HT1080 (cell line): ENCODE data around the gene NDE1. TPM values are rescaled to one million over a fixed set of nuclear protein-coding genes. Genes with fewer than 3 reads are reported as not detected.
A peak's percentile ranks its signal among the peaks of the same experiment; 100 is the strongest.

Source experiments
- DNase-seq: peaks from one replicate; pipeline ENCODE4 v3.0.0-alpha.2; 2015; ENCODE audit warnings: low read depth
- total RNA-seq: library from RNA; depleted of rRNA; stranded (reverse); fragments of >200 nt; shearing (Covaris generic); gene quantifications from 2 replicates; pipeline ENCODE4 v1.2.3, GENCODE V29; 2014

Gene NDE1
- total RNA-seq, 1 experiment from 2014 or later, result 37.0 TPM

GRCh38 chr16:15729152-15729551 is 79.1 kb downstream of the NDE1 start:
- DNase-seq, result no peak

DNA sequence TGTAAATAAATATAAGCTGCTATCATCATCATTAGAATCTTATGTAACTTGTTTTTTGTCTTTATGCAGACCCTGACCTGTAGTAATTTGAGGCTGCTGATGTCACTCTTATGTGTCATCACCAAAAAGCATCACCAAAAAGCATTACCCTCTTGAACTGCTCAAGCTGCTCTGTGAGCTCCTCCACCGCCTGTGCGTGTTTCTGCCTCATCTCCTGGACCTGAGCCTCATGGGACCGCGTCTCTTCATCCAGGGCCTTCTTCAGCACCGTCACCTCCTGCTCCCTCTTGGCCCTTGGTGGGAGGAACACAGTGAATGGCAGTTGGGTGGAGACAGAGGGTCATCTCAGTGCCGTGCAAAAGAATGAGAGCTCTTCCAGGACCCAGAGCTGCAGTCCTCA is 82.4 kb downstream of the NDE1 start:
- DNase-seq, result peak; percentile 13

GRCh38 chr16:15735610-15736009 is 85.6 kb downstream of the NDE1 start:
- DNase-seq, result no peak

DNA sequence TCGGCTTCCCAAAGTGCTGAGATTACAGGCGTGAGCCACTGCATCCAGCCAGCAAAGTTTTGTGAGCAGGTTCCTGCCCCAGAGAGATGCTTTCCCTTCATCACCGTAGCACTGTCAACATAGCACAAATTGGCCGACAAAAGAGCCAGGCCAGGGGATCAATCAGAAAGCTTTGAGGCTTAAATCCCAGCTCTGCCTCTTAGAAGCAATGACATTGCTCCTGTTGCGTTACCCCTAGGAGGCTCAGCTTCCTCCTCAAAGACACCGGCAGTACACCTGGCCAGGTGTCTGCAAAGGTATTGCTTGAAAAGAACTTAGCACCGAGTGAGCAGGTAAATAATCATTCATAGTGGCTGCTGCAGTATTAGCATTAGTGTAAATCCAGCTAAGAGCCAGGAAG is 86.5 kb downstream of the NDE1 start:
- no peak for DNase-seq

DNA sequence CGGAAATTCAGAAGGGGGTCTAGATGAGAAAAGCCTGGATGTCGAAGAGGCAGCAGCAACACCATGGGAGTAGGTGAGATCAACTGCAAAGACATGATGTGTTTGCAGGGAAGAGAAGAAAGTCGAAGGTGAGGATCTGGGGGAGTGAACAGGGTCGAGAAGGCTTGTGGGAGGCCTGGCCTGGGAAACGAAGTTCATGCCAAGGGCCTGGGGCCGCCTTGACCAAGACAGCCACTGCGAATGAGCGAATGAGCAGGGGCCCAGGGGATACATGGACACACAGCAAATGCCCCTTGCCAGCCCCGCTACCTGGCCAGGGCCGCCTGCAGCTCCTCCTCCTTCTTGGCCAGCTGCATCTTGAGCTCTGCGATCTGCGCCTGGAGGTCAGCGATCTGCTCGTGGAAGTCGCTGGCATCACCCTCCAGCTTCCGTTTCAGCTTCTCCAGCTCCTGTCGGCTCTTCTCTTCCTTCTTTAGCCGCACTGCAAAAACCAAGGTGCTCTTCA is 87.1 kb downstream of the NDE1 start:
- DNase-seq, result no peak

DNA sequence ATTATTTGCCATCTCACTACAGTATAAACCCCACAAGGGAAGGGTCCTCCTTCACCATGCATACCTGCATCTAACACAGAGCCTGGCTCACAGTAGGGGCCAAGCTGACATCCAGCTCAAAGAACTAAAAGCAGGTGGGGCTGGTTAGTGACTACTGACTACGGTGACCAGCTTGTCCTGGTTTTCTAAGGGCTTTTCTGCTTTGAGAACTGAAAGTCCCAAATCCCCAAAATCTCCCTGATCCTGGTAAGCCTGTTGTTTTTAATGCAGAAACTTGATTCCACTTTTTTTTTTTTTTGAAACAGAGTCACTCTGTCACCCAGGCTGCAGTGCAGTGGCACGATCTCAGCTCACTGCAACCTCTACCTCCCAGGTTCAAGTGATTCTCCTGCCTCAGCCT is 89.4 kb downstream of the NDE1 start:
- DNase-seq, result no peak

DNA sequence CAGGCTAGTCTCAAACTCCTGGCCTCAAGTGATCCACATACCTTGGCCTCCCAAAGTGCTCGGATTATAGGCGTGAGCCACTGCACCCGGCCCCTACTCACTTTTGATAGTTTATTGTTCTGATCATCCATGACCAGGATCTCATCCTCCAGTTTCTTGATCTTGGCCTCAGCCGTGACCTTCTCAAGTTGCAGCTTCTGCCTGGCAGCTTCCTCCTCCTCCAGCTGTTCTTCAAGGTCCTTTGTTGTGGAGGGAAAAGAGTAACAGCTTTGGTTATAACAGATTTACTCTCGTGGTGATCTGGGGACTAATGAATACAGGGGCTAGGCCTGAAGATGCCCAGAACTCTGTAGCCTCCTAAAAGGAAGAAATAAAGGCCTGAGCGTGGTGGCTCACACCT is 89.9 kb downstream of the NDE1 start:
- DNase-seq, result no peak

- no peak for DNase-seq
Measured at GRCh38 chr16:15741207-15741871, 91.3 kb downstream of the NDE1 start.

- no peak for DNase-seq
Measured at GRCh38 chr16:15742716-15743115, 92.7 kb downstream of the NDE1 start.

- no peak for DNase-seq
Measured at GRCh38 chr16:15743657-15744056, 93.6 kb downstream of the NDE1 start.

GRCh38 chr16:15746332-15746731 is 96.3 kb downstream of the NDE1 start:
- DNase-seq, result no peak

DNA sequence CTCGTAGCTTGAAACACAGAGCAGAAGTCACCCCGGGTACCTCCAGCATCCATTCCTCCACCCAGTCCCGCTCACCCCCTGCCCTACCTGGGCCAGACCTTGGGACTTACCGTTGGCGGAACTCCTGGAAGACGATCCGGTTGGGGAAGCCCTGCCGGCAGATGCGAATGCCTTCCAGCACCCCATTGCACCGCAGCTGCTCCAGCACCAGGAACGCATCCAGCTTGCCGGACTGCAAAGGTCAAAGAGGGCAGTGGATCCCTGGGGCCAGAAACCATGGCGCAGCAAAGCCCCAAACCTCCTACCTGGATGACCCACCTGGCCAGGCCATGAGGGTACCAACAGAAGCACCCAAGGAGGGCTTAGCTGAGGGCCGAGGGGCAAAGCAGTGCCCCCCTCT is 97.9 kb downstream of the NDE1 start:
- no peak for DNase-seq

DNA sequence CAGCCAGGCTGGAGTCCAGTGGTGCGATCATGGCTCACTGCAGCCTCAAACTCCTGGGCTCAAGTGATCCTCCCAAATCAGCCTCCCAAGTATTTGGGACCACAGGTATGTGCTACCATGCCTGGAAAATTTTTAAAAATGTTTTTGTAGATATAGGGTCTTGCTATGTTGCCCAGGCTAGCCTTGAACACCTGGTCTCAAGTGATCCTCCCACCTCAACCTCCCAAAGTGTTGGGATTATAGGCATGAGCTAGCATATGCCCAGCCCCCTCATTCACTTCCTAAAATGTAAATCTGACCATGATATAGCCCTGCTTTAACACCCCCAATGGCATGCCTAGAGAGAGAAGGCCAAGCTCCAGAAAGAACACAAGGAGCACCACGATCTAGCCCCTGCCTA is 98.6 kb downstream of the NDE1 start:
- DNase-seq, result no peak

- DNase-seq, result no peak
Measured at GRCh38 chr16:15749371-15749770, 99.3 kb downstream of the NDE1 start.

DNA sequence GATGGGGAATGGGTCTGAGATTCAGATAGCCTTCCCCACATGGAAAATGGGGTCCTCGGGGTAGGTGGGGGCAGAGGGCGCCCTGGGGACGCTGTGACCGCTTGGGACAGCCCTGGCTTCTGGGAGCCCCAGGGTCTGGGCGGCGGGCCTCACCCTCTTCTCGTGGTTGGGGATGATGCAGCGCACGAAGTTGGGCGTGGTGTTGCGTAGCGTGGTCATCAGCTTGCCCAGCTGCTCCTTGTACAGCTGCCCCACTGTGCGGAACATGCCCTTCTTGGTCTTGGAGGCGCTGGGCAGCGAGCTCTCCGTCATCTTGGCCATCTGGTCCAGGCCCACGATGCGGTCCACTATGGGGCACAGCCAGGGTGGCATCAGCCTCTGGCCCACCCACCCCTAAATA is 99.9 kb downstream of the NDE1 start:
- DNase-seq, result no peak

- DNase-seq, result no peak
Measured at GRCh38 chr16:15751940-15752339, 101.9 kb downstream of the NDE1 start.

- DNase-seq, result no peak
Measured at GRCh38 chr16:15752717-15753488, 102.9 kb downstream of the NDE1 start.

DNA sequence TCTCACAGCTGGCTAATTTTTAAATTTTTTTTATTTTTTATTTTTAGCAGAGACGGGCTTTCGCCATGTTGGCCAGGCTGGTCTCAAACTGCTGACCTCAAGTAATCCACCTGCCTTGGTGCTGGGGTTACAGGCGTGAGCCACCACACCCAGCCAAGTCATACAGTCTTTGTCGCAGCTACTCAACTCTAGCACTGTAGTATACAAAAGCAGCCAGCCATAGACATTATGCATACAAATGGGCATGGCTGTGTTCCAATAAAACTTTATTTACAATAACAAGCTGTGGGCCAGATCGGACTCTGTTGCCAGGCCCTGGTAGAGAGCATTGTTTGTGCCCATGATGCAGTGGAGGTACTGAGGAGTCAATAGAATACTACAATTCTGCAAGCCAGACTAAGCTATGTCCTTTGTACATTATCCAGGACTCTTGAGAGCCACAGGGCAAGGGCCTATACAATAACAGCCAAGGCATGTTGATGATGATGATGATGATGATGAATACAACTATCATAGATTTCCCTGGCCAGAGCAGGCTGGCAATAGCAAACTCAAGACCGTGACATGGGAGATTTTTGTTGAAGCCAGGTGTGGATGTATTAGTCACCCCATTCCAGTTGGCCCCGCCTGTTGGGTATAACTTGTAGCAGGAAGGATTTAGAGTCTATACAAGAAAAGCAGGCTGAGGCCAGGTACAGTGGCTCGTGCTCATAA is 104.9 kb downstream of the NDE1 start:
- no peak for DNase-seq

GRCh38 chr16:15757077-15757386 is 107.0 kb downstream of the NDE1 start:
- no peak for DNase-seq

- no peak for DNase-seq
Measured at GRCh38 chr16:15757630-15758251, 107.7 kb downstream of the NDE1 start.

DNA sequence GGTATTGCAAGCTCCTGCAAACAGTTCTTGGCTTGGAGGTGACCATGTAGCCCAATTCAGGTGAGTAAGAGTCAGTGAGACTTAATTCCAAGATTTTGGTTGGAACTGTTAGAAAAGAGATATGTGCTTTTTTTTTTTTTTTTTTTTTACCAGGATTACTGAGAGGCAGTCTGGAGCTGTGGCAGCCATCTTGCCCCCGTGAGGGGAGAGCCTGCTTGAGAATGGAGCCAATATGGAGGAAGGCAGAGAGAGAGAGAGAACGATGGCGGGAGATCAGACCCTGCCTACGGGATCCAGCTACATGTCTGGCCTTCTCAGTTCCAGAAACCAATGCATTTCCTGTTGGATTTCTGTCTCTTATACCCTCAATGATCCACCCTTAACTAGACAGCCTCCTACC is 109.0 kb downstream of the NDE1 start:
- DNase-seq, result no peak

DNA sequence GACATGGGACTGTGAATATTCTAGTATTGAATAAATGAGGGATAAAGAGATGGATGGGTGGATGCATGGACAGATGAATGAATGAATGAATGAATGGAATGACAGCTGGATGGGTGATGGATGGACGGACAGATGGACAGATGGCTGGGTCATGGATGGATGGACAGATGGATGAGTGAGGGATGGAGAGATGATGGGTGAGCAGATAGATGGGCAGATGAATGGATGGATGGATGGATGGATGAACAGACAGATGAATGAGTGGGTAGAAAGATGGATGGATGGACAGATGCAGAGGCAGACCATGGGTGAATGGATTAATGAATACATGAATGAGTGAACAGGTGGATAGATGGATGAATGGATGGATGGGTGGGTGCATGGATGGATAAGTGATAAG is 110.1 kb downstream of the NDE1 start:
- no peak for DNase-seq
